Thoracic aorta endothelial cell (primary cell): ENCODE data around the gene MRPL27. TPM values are rescaled to one million over a fixed set of nuclear protein-coding genes. Genes with fewer than 3 reads are reported as not detected.

Experiments used
- small RNA-seq: library from RNA; depleted of rRNA; stranded (forward); fragments of <200 nt; gene quantifications from one replicate; pipeline ENCODE3, GENCODE V24; 2012
- total RNA-seq: library from RNA; depleted of rRNA; stranded (reverse); fragments of >200 nt; gene quantifications from 2 replicates; pipeline ENCODE4 v1.2.3, GENCODE V29; 2012

Gene MRPL27
- 59.6 and 60.8 TPM in 2 replicates for total RNA-seq

DNA sequence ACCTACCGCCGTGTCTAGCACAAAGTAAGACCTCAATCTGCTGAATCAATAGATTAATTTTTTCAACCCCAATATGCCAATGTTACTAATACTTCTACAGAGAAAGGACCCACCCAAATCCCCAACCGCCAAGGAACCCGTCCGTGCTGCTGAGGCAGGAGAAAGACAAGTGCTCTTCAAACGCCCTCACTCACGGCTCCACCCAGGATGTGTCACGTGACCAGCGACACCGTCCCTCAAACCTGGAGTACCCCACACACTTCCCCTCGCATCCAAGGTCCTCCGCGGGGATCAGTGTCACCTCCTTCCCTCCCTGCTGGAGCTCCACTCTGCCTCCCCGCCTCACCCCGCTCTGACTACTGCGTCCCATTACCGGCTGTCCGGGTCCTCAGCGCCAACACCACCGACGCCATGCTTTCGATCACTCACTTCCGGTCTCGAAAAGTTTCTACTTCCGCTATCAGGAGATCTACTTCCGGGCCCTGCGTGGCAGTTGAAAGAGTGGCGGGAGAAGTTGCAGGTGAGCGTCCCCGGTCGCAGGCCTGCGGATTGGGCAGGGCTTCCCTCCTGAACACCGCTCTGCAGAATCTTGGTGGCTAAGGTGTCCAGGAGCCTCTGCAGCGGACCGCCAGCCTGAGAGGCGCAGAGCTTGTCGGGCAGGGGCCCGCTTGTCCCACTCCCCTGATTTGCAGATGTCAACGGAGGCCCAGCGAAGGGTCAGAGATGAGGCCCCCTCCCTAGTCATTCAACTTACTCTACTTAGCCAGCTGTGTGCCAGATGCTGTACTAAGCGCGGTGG, at the start of gene MRPL27, which contains the start of gene EME1:
TSS of gene MRPL27 (minus strand) at position 427 of the 799 bp plus-strand sequence. CDS start at position 413, 14 bp downstream.
TSS of gene EME1 (plus strand) at position 472 of the 799 bp plus-strand sequence. CDS start 1,980 bp downstream, outside the sequence.

DNA sequence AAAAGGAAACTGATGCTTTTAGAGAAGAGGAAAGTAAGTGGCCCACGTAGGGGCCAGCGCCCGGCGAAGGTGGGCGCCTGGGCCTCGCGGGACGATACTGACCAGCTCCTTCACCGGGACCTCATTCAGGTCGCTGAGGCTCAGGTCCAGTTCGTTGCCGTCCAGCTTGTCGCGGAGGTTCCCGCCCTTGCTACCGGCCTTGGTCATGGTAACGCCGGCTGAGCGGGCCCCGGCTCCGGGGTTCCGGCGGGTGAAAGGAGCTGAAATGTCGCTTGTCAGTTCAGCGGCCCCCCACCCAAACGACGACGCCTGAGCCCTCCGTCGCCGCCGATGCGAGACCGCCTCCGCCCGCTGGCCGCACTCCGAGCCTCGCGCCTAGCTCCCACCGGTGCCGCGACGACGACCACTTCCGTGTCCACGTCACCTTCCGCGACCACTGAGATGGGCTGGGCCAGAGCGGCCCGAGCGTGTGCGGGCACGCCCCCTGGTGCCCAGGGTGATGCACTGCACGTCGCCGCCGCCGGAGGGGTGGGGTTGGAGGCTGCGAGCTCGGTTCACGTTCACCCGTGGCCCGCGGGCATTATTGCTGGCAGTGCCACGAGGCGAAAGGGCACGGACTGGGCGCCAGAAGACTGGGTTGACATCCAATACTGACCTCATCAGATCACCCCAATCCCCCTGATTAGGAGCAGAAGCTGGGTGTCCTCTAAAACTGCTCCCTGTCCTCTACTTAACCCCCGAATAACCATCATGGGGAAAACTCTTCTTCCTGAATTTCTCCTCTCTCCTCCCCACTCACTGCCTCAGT, 24.3 kb upstream of the MRPL27 start, which contains the start of gene LRRC59:
TSS of gene LRRC59 (minus strand) at position 413 of the 808 bp plus-strand sequence. CDS start at position 207, 206 bp downstream.

GRCh38 chr17:50345432-50346312, 27.3 kb downstream of the MRPL27 start, which contains the start of gene XYLT2:
TSS of gene XYLT2 (plus strand) at chr17:50346126. CDS start at chr17:50346141, 15 bp downstream.

Small RNA genes lying within 50 kb of the gene (small RNA-seq; reads per million reads assigned to genes)
- not detected for gene RF00019

Other genes starting within 250 kb of the MRPL27 start
- gene SAMD14, start 243.0 kb downstream of the MRPL27 start, total RNA-seq, result 3.1 and 3.7 TPM in 2 replicates
- 35.8 and 45.4 TPM in 2 replicates for gene PPP1R9B, start 222.5 kb downstream of the MRPL27 start, total RNA-seq
- not detected in 2 replicates for gene SGCA, start 207.2 kb downstream of the MRPL27 start, total RNA-seq
- 0.66 and 1.3 TPM in 2 replicates for gene COL1A1, start 171.6 kb downstream of the MRPL27 start, total RNA-seq
- 0.07 TPM in 1 of 2 replicates, not detected in the other for gene TMEM92, start 98.7 kb downstream of the MRPL27 start, total RNA-seq
- 21.5 and 27.0 TPM in 2 replicates for gene XYLT2, start 27.1 kb downstream of the MRPL27 start, total RNA-seq
- 4.7 and 8.5 TPM in 2 replicates for gene EME1, start within 50 bp of the MRPL27 start, total RNA-seq
- gene LRRC59, start 24.3 kb upstream of the MRPL27 start, total RNA-seq, result 243 and 261 TPM in 2 replicates
- 4.5 and 8.0 TPM in 2 replicates for gene ACSF2, start 53.0 kb upstream of the MRPL27 start, total RNA-seq
- not detected in 2 replicates for gene CHAD, start 95.7 kb upstream of the MRPL27 start, total RNA-seq
- gene RSAD1, start 105.7 kb upstream of the MRPL27 start, total RNA-seq, result 28.9 and 30.5 TPM in 2 replicates
- 0.53 and 1.2 TPM in 2 replicates for gene MYCBPAP, start 135.3 kb upstream of the MRPL27 start, total RNA-seq
- 0.07 and 0.13 TPM in 2 replicates for gene EPN3, start 159.6 kb upstream of the MRPL27 start, total RNA-seq
- 39.8 and 44.0 TPM in 2 replicates for gene SPATA20, start 174.0 kb upstream of the MRPL27 start, total RNA-seq
- not detected in 2 replicates for gene CACNA1G, start 187.5 kb upstream of the MRPL27 start, total RNA-seq